HEK293 (cell line): ENCODE results near the gene CEP20.
"Not testable (repeated sequence)": the region's sequence is repeated elsewhere in the genome, so short reads cannot be mapped to it uniquely, and the experiment has no call there.

ENCODE experiments used
- CTCF ChIA-PET: fragments of 350-600 bp; formaldehyde crosslinking; extraction: SDS; loops from one replicate; lab custom pipeline; 2021; ENCODE audit warnings: antibody characterized with exemption; lab: Yijun Ruan, JAX
- POLR2A ChIA-PET: fragments of 300-600 bp; formaldehyde crosslinking; extraction: SDS; loops from one replicate; lab custom pipeline; 2020; ENCODE audit warnings: antibody characterized with exemption, inconsistent platforms; lab: Yijun Ruan, JAX
- H3K27ac ChIP-seq: fragments of 200-500 bp; sonication (Bioruptor generic); 2 replicates; pipeline ENCODE4 v1.5.1; 2014; ENCODE audit warnings: low read depth, low read length, control low read depth, inconsistent platforms; ENCODE audit errors: extremely low read depth
- H3K36me3 ChIP-seq, 2 experiments: fragments of 200-500 bp in 1 of 2; sonication (Bioruptor generic) in 1 of 2; 1 replicate in 1 of 2; 2 replicates in 1 of 2; pipeline ENCODE4 v1.5.1; 2014 to 2017; ENCODE audit warnings: inconsistent platforms in 2 of 2, low read length in 2 of 2; ENCODE audit not compliant: control insufficient read depth in 2 of 2, insufficient read depth in 1 of 2
- H3K4me1 ChIP-seq: fragments of 200-500 bp; sonication (Bioruptor generic); 2 replicates; pipeline ENCODE4 v1.5.1; 2014; ENCODE audit warnings: mild to moderate bottlenecking, low read length, inconsistent platforms; ENCODE audit not compliant: control insufficient read depth, insufficient read depth
- H3K4me3 ChIP-seq: 2 replicates; pipeline ENCODE4 v1.5.1; 2011; ENCODE audit warnings: low read depth, mild to moderate bottlenecking, control low read depth, low read length, moderate library complexity
- H3K9me3 ChIP-seq: fragments of 200-500 bp; sonication (Bioruptor generic); 2 replicates; pipeline ENCODE4 v1.5.1; 2014; ENCODE audit warnings: low read depth, low read length, inconsistent platforms; ENCODE audit not compliant: control insufficient read depth, insufficient read depth
- FEZF1 ChIP-seq: fragments of 450-650 bp; formaldehyde crosslinking; IDR thresholded peaks from 2 replicates; pipeline ENCODE4 v1.5.1; 2016; ENCODE audit warnings: missing biosample characterization, missing genetic modification characterization
- GFI1B ChIP-seq: fragments of 450-650 bp; formaldehyde crosslinking; IDR thresholded peaks from 2 replicates; pipeline ENCODE4 v1.5.1; 2016; ENCODE audit warnings: missing biosample characterization, missing genetic modification characterization
- PRDM6 ChIP-seq: fragments of 450-650 bp; formaldehyde crosslinking; IDR thresholded peaks from 2 replicates; pipeline ENCODE4 v1.5.1; 2017; ENCODE audit warnings: missing biosample characterization, missing genetic modification characterization
- RBAK ChIP-seq: fragments of 450-650 bp; formaldehyde crosslinking; IDR thresholded peaks from 2 replicates; pipeline ENCODE4 v1.5.1; 2016; ENCODE audit warnings: missing biosample characterization, missing genetic modification characterization
- SP2 ChIP-seq: fragments of 450-650 bp; formaldehyde crosslinking; IDR thresholded peaks from 2 replicates; pipeline ENCODE4 v1.5.1; 2016; ENCODE audit warnings: missing biosample characterization, missing genetic modification characterization
- ZNF146 ChIP-seq: fragments of 450-650 bp; formaldehyde crosslinking; IDR thresholded peaks from 2 replicates; pipeline ENCODE4 v1.5.1; 2016; ENCODE audit warnings: missing biosample characterization, missing genetic modification characterization
- ZNF221 ChIP-seq: fragments of 450-650 bp; formaldehyde crosslinking; IDR thresholded peaks from 2 replicates; pipeline ENCODE4 v1.5.1; 2017; ENCODE audit warnings: missing biosample characterization, missing genetic modification characterization, borderline replicate concordance
- ZNF266 ChIP-seq: fragments of 450-650 bp; formaldehyde crosslinking; IDR thresholded peaks from 2 replicates; pipeline ENCODE4 v1.5.1; 2016; ENCODE audit warnings: missing biosample characterization, missing genetic modification characterization, low read depth
- ZNF324 ChIP-seq: fragments of 450-650 bp; formaldehyde crosslinking; IDR thresholded peaks from 2 replicates; pipeline ENCODE4 v1.5.1; 2016; ENCODE audit warnings: missing biosample characterization, missing genetic modification characterization
- ZNF768 ChIP-seq: fragments of 450-650 bp; formaldehyde crosslinking; IDR thresholded peaks from 2 replicates; pipeline ENCODE4 v1.5.1; 2018; ENCODE audit warnings: missing biosample characterization, mild to moderate bottlenecking, missing genetic modification characterization
- TF ChIP-seq, protein P1 (sequence below): fragments of 450-650 bp; formaldehyde crosslinking; conservative IDR thresholded peaks from 2 replicates; pipeline ENCODE4 v1.5.1; 2016; ENCODE audit warnings: low read depth, missing biosample characterization, missing genetic modification characterization

The CEP20 gene

GRCh38 chr16:15853021-15853420 lies 35.4 kb downstream of the CEP20 start:
- ChIA-PET CTCF (no interaction called here), POLR2A (no interaction called here)
- TF ChIP-seq ZNF768 (tag by site-specific recombination) (peak; percentile 25; the same call in 1 of the 2 replicates), SP2 (tag by site-specific recombination) (no peak)
- H3K4me3 ChIP-seq, result no peak overlapping the region
- H3K4me1 ChIP-seq, result 0 out of 2 replicates have a peak, but pooled peaks cover 2% of the 10 kb centered on the region
- no peak overlapping the region for H3K27ac ChIP-seq
- no peaks in the 10 kb centered on the region for H3K36me3 ChIP-seq
- no peaks in the 10 kb centered on the region for H3K9me3 ChIP-seq

DNA sequence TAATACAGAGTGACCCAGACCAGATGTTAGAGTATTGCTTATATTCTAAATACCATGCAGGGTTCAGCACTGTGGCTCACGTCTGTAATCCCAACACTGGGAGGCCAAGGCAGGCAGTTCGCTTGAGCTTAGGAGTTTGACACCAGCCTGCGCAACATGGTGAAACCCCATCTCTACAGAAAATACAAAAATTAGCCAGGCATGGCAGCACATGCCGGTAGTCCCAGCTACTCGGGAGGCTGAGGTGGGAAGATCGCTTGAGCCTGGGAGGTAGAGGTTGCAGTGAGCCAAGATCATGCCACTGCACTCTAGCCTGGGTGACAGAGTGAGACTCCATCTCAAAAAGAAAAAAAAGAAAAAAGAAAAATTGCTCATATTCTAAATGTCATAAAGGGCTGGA lies 37.8 kb downstream of the CEP20 start:
- H3K4me1 ChIP-seq, CTCF ChIA-PET, H3K36me3 ChIP-seq, H3K9me3 ChIP-seq, H3K27ac ChIP-seq, H3K4me3 ChIP-seq: not testable (repeated sequence)
- POLR2A ChIA-PET, result interaction anchor here (0.5 kb wide), 1 partner anchor 21 kb away, joined by 3 read pairs; no protein-coding TSS in a partner anchor

DNA sequence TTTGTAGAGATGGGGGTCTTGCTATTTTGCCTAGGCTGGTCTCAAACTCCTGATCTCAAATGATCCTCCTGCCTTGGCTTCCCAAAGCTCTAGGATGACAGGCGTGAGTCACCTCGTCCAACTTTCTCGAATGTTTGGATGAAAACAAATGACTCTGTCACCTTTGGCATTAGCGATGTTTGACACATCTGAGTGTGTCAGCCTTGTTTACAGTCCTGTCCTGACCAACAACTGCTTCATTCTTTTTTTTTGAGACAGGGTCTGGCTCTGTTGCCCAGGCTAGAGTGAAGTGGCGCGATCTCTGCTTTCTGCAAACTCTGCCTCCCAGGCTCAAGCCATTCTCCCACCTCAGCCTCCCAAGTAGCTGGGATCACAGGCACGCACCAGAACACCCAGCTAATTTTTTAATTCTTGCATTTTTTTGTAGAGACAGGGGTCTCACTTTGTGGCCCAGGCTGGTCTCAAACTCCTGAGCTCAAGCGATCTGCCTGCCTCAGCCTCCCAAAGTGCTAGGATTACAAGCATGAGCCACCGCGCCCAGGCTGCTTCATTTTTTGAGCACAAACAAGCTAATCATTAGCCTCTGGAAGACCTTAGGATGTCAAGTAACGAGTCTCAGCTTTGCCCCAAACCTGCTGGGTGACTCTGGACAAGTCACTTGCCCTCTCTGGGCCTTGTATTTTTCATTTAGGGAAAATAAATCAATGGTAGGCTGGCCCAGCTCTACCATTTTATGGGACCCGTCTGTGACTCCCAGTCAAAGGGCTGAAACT lies 39.0 kb downstream of the CEP20 start:
- Histone ChIP-seq H3K27ac (no peak overlapping the region), H3K4me1 (no peaks in the 10 kb centered on the region), H3K36me3 (no peaks in the 10 kb centered on the region), H3K9me3 (no peaks in the 10 kb centered on the region), H3K4me3 (no peak overlapping the region)
- ChIA-PET CTCF (interaction anchor here (1.4 kb wide), 1 partner anchor 26 kb away, joined by 5 read pairs; no protein-coding TSS in a partner anchor), POLR2A (no interaction called here)
- no peak for TF ChIP-seq PRDM6 (tag by site-specific recombination)
- TF ChIP-seq, protein P1, sequence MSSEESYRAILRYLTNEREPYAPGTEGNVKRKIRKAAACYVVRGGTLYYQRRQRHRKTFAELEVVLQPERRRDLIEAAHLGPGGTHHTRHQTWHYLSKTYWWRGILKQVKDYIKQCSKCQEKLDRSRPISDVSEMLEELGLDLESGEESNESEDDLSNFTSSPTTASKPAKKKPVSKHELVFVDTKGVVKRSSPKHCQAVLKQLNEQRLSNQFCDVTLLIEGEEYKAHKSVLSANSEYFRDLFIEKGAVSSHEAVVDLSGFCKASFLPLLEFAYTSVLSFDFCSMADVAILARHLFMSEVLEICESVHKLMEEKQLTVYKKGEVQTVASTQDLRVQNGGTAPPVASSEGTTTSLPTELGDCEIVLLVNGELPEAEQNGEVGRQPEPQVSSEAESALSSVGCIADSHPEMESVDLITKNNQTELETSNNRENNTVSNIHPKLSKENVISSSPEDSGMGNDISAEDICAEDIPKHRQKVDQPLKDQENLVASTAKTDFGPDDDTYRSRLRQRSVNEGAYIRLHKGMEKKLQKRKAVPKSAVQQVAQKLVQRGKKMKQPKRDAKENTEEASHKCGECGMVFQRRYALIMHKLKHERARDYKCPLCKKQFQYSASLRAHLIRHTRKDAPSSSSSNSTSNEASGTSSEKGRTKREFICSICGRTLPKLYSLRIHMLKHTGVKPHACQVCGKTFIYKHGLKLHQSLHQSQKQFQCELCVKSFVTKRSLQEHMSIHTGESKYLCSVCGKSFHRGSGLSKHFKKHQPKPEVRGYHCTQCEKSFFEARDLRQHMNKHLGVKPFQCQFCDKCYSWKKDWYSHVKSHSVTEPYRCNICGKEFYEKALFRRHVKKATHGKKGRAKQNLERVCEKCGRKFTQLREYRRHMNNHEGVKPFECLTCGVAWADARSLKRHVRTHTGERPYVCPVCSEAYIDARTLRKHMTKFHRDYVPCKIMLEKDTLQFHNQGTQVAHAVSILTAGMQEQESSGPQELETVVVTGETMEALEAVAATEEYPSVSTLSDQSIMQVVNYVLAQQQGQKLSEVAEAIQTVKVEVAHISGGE (tag by site-specific recombination), result no peak
- no peak for TF ChIP-seq ZNF266
- TF ChIP-seq ZNF768 (tag by site-specific recombination), result 0 out of 2 replicates have a peak, but pooled peaks have one; percentile 12
- TF ChIP-seq ZNF324 (tag by site-specific recombination), result no peak

- Histone ChIP-seq H3K27ac (no peak overlapping the region), H3K4me1 (no peaks in the 10 kb centered on the region), H3K9me3 (no peaks in the 10 kb centered on the region), H3K4me3 (no peak overlapping the region), H3K36me3 (no peaks in the 10 kb centered on the region)
- CTCF ChIA-PET, result interaction anchor here (1.1 to 1.6 kb wide), 2 partner anchors 23 to 27 kb away, joined by 3 to 4 read pairs; no protein-coding TSS in a partner anchor
- POLR2A ChIA-PET, result interaction anchor here (0.7 kb wide), 1 partner anchor 10 kb away, joined by 5 read pairs; no protein-coding TSS in a partner anchor
- no peak for TF ChIP-seq RBAK
- TF ChIP-seq ZNF221, result no peak
- no peak for TF ChIP-seq FEZF1 (tag by site-specific recombination)
- TF ChIP-seq ZNF146 (tag by site-specific recombination), result no peak
- TF ChIP-seq GFI1B (tag by site-specific recombination), result no peak
Measured at GRCh38 chr16:15847611-15848175, 40.7 kb downstream of the CEP20 start.
